ENCODE data around the gene TCP11L2.

TCP11L2 gene

GRCh38 chr12:106302401-106303201 is at the start of gene TCP11L2 (continued):
- TF ChIP-seq PRDM4 (tag by site-specific recombination; IDR thresholded peaks at IDR 0.05) (peak; percentile 42), ZNF354C (tag by site-specific recombination; IDR thresholded peaks at IDR 0.05; ENCODE audit: borderline replicate concordance, low read depth) (no peak), ZNF623 (tag by site-specific recombination; IDR thresholded peaks at IDR 0.05) (no peak), ZNF157 (tag by site-specific recombination; IDR thresholded peaks at IDR 0.05) (no peak), ZNF76 (tag by site-specific recombination; IDR thresholded peaks at IDR 0.05; ENCODE audit: borderline replicate concordance, low read depth) (peak; percentile 84; the same call in 1 of the 2 replicates), ZNF560 (tag by site-specific recombination; IDR thresholded peaks at IDR 0.05; ENCODE audit: borderline replicate concordance) (no peak), ZFP37 (tag by site-specific recombination; IDR thresholded peaks at IDR 0.05) (no peak), WT1 (tag by site-specific recombination; IDR thresholded peaks at IDR 0.05) (peak; percentile 77), ZNF140 (tag by site-specific recombination; IDR thresholded peaks at IDR 0.05) (no peak), ZNF280C (tag by site-specific recombination; IDR thresholded peaks at IDR 0.05) (no peak), ZBTB11 (tag by site-specific recombination; conservative IDR thresholded peaks at IDR 0.05; ENCODE audit: low read depth) (no peak), HOXC10 (CRISPR knock-in tag; IDR thresholded peaks at IDR 0.05) (no peak), ZNF155 (tag by site-specific recombination; IDR thresholded peaks at IDR 0.05) (no peak), KLF16 (tag by site-specific recombination; IDR thresholded peaks at IDR 0.05) (peak; percentile 85; the same call in 1 of the 2 replicates), ZNF133 (tag by site-specific recombination; IDR thresholded peaks at IDR 0.05) (no peak), ZBTB10 (tag by site-specific recombination; IDR thresholded peaks at IDR 0.05) (peak; percentile 55; the same call in 1 of the 2 replicates), ZNF549 (tag by site-specific recombination; IDR thresholded peaks at IDR 0.05) (no peak)
- TF ChIP-seq, protein P1, sequence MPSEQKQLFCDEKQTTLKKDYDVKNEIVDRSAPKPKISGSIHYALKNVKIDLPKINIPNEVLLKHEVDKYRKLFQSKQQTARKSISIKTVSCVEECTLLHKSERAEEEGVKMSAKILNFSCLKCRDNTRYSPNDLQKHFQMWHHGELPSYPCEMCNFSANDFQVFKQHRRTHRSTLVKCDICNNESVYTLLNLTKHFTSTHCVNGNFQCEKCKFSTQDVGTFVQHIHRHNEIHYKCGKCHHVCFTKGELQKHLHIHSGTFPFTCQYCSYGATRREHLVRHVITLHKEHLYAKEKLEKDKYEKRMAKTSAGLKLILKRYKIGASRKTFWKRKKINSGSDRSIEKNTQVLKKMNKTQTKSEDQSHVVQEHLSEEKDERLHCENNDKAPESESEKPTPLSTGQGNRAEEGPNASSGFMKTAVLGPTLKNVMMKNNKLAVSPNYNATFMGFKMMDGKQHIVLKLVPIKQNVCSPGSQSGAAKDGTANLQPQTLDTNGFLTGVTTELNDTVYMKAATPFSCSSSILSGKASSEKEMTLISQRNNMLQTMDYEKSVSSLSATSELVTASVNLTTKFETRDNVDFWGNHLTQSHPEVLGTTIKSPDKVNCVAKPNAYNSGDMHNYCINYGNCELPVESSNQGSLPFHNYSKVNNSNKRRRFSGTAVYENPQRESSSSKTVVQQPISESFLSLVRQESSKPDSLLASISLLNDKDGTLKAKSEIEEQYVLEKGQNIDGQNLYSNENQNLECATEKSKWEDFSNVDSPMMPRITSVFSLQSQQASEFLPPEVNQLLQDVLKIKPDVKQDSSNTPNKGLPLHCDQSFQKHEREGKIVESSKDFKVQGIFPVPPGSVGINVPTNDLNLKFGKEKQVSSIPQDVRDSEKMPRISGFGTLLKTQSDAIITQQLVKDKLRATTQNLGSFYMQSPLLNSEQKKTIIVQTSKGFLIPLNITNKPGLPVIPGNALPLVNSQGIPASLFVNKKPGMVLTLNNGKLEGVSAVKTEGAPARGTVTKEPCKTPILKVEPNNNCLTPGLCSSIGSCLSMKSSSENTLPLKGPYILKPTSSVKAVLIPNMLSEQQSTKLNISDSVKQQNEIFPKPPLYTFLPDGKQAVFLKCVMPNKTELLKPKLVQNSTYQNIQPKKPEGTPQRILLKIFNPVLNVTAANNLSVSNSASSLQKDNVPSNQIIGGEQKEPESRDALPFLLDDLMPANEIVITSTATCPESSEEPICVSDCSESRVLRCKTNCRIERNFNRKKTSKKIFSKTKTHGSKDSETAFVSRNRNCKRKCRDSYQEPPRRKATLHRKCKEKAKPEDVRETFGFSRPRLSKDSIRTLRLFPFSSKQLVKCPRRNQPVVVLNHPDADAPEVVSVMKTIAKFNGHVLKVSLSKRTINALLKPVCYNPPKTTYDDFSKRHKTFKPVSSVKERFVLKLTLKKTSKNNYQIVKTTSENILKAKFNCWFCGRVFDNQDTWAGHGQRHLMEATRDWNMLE (tag by site-specific recombination; conservative IDR thresholded peaks at IDR 0.05; ENCODE audit: low read depth): peak; percentile 52; the same call in 1 of the 2 replicates
- TF ChIP-seq, protein P2, sequence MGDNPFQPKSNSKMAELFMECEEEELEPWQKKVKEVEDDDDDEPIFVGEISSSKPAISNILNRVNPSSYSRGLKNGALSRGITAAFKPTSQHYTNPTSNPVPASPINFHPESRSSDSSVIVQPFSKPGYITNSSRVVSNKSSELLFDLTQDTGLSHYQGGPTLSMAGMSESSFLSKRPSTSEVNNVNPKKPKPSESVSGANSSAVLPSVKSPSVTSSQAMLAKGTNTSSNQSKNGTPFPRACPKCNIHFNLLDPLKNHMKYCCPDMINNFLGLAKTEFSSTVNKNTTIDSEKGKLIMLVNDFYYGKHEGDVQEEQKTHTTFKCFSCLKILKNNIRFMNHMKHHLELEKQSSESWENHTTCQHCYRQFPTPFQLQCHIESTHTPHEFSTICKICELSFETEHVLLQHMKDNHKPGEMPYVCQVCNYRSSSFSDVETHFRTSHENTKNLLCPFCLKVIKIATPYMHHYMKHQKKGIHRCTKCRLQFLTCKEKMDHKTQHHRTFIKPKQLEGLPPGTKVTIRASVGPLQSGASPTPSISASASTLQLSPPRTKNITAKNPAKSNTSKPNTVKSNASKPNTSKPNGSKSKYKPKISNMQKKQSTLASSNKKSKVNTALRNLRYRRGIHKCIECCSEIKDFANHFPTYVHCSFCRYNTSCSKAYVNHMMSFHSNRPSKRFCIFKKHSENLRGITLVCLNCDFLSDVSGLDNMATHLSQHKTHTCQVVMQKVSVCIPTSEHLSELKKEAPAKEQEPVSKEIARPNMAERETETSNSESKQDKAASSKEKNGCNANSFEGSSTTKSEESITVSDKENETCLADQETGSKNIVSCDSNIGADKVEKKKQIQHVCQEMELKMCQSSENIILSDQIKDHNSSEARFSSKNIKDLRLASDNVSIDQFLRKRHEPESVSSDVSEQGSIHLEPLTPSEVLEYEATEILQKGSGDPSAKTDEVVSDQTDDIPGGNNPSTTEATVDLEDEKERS (tag by site-specific recombination; IDR thresholded peaks at IDR 0.05): 0 out of 2 replicates have a peak, but pooled peaks have one; percentile 33
